SK-N-MC (cell line): ENCODE data around the gene RALY.

Source experiments
- EZH2 ChIP-seq: fragments of 200-600 bp; sonication (generic); IDR thresholded peaks from one replicate; pipeline ENCODE4 v1.6.1; 2017; ENCODE audit warnings: antibody characterized with exemption
- POLR2AphosphoS5 ChIP-seq: IDR thresholded peaks from 2 replicates; pipeline ENCODE4 v1.6.1; 2012; ENCODE audit warnings: mild to moderate bottlenecking, low read depth, low read length, borderline replicate concordance

DNA sequence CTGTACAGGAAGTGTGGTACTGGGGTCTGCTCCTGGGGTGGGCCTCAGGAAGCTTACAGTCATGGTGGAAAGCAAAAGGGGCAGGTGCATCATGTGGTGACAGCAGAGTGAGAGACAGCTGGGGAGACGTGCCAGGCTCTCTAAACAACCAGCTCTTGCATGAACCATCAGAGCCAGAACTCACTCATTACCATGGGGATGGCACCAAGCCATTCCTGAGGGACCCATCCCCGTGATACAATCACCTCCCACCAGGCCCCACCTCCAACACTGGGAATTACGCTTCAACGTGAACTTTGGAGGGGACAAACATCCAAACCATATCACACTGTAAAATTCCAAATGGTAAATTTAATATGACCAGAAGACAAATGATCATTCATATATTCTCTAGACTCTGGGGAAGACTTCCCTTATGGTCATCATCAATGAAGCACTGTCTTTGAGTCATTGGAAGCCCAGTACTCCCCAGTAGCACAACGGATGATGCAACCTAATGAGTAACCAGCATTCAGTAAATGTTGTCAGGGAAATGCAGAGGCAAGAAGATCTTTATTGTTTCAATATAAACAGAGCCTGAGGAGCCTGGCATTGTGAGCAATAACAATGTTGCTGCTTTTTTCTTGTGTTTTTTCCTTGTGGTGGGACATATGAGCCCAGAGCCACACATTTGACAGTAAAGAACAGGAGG, 48.2 kb upstream of the RALY start:
- TF ChIP-seq EZH2 (no peak), POLR2AphosphoS5 (no peak)
